ENCODE measurements around the gene PDS5B. TPM values are rescaled to one million over a fixed set of nuclear protein-coding genes. Genes with fewer than 3 reads are reported as not detected.
"Not testable (repeated sequence)": the region's sequence is repeated elsewhere in the genome, so short reads cannot be mapped to it uniquely, and the experiment has no call there.

Gene PDS5B
- total RNA-seq, 1 donor from 2014 or later, result 35.7 TPM

- not testable (repeated sequence) for DNase-seq
Observed at GRCh38 chr13:32729097-32729496, 142.8 kb downstream of the PDS5B start.

DNA sequence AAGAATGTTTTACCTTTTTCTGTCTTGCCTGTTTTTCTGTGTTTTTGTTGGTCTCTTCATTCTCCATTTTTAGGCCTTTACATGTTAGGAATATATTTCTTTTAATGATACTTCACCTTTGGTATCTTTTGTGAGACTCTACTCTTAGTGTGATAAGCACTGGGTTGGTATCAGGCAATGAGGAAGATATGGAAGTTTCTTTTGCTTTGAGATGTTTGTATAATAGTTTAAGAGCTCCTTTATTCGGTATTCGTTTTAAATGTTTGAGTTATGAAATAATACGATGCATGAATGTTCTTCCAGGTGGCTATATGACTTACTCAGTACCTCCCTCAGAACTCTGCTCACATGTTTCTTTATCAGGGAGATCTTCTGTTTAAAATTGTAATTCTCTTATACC, 144.8 kb downstream of the PDS5B start:
- DNase-seq, result no peak

GRCh38 chr13:32731576-32731975, 145.3 kb downstream of the PDS5B start:
- peak; percentile 54 for DNase-seq

GRCh38 chr13:32733690-32734089, 147.4 kb downstream of the PDS5B start:
- no peak for DNase-seq

DNA sequence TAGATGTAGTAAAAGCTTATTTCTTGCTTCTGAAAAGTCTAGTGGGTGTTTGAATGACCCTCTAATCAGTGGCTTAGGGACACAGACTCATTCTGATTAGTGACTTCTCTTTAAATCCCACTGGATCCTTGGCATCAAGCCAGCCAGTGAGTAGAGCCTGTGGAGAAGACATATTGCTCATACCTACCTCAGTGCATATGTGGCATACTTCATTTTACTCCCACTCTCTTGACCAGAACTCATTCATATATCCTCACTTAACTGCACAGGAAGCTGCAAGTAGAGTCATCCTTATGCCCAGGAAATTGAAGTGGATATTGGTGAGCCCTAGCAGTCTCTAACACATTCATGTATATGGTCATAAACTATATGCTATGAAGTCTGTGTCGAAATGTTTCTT, 148.3 kb downstream of the PDS5B start:
- DNase-seq, result peak; percentile 42

- no peak for DNase-seq
Observed at GRCh38 chr13:32735859-32736258, 149.6 kb downstream of the PDS5B start.

GRCh38 chr13:32736648-32737047, 150.4 kb downstream of the PDS5B start:
- peak; percentile 8 for DNase-seq

- peak; percentile 33 for DNase-seq
Observed at GRCh38 chr13:32737111-32737571, 150.9 kb downstream of the PDS5B start.

GRCh38 chr13:32737679-32738078, 151.4 kb downstream of the PDS5B start:
- DNase-seq, result no peak

- DNase-seq, result no peak
Observed at GRCh38 chr13:32745509-32745908, 159.3 kb downstream of the PDS5B start.

DNA sequence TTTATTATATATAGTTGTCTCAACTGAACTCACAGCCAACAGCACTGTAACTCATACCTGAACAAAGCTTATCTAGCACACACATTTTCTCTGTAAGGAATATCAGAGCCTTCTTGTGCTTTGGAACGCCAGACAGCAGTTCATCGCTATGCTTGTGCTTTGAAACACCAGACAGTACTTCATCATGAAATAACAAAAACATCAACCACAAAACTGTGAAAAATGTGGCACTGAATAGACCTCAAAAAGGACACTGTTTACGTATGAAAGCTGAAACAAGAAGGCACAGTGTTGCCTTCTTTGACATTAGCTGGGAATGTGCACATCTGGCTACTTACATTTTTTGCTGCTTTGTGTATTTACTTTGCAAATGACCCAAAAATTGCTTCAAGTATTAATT, 160.2 kb downstream of the PDS5B start:
- no peak for DNase-seq

DNA sequence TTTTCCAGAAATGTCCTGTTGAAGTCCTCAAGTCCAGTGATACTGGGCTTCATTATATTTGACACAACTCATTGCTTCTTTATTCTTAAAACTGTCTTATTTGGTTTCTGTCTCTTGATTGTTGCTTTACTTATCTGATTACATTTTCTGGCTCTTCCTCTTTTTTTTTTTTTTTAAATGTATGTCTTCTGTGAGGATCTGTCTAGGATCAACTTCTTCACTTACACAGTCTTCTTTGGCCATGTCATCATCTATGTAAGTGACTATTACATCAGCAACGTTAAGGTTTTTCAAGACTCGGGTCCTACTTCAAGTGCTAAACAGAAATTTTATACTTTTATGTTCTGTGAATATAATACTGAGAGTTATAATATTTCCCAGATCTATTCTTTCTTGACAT, 162.1 kb downstream of the PDS5B start:
- DNase-seq, result no peak

- DNase-seq, result no peak
Observed at GRCh38 chr13:32751340-32751739, 165.1 kb downstream of the PDS5B start.

DNA sequence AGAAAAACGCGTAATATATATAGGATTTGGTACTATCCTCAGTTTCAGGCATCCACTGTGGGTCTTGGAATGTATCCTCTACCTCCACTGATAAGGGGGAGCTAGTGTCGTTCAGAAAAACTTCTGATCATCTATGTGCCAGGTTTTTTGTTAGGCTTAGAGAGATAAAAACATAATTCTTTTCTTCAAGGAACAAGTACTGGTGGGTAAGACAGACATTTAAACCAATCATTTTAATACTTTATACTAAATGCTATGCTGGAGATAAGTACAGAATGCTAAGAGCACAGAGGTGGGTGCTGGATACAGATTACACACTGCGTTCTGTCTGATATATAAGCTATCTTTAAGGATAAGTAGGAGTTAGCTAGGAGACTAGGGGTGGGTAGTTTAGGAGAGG, 166.1 kb downstream of the PDS5B start:
- no peak for DNase-seq

GRCh38 chr13:32752997-32753606, 166.8 kb downstream of the PDS5B start:
- DNase-seq, result no peak

GRCh38 chr13:32754179-32754578, 167.9 kb downstream of the PDS5B start:
- no peak for DNase-seq

DNA sequence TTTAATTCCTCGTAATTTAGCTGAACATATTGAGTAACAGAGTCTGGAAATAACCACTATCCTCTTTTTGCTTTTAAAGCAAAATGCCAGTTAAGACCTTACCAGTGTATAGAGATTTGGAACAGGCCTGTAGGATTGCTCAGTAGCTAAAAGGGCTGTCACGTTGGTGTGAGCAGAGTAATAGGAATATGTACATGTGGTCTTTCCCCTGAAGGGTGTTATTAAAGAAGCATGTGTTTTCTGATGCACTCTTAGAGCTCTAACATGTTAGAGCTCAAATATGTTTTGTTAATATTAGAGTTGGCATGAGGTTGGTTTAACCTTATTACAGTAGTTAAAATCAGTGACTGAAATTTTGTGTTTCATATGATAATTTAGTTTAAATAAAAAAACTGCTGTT, 172.9 kb downstream of the PDS5B start:
- no peak for DNase-seq

GRCh38 chr13:32761472-32761871, 175.2 kb downstream of the PDS5B start:
- DNase-seq, result no peak

DNA sequence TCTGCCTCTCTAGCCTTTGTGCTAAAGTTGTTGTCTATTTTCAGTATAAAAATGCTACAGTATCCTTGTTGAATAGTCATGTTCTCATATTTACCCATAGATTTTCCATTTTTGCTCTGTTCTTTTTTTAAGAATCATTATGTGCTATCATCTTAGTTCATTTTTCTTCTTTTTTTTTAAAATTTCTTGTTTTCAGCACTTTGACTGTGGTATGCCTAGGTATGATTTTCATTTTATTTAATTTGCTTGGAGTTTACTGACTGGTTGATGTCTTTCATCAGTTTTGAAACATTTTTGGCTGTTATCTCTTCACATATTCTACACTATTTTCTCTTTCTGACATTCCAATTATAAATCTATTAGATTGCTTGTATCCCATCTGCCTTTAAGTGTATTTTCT, 192.9 kb downstream of the PDS5B start:
- DNase-seq, result no peak

DNA sequence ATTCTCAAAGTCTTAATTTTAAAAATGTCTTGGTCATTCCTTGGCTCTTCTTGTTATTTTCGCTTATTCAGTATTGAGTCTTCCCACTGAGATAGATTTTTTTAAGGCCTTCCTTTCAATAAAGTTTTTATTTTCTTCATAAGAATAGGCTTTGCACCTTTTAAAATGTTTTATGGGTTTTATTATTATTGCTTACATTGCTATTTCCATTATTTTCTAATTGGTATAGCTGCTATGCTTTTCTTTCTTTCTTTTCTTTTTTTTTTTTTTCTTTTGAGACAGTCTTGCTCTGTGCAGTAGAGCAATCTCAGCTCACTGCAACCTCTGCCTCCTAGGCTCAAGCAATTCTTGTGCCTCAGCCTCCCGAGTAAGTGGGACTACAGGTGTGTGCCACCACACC, 195.7 kb downstream of the PDS5B start:
- no peak for DNase-seq

DNA sequence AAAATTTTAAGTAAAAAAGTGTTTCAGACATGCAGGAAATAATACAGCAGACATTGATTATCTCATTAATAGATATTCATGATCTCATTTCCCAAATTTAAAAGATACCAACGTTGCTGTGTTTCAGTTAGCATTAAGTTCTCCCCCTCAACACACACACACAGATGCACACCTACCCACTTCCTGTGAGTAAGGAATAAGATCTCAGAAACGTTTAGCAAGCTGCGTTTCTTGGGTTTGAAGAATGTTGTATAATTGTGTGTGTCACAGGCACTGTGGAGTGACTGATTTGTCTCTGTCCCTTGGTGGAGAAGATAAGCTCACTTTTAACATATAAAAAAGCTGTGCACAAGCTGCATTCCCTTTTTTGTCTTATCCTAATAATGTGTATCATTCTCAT, 196.8 kb downstream of the PDS5B start:
- DNase-seq, result no peak

- no peak for DNase-seq
Observed at GRCh38 chr13:32790731-32791130, 204.5 kb downstream of the PDS5B start.

GRCh38 chr13:32791545-32792172, 205.4 kb downstream of the PDS5B start:
- DNase-seq, result no peak

- DNase-seq, result no peak
Observed at GRCh38 chr13:32796754-32797153, 210.5 kb downstream of the PDS5B start.

- DNase-seq, result no peak
Observed at GRCh38 chr13:32802159-32802558, 215.9 kb downstream of the PDS5B start.

Data from dermis blood vessel endothelial cell (primary cell).